ENCODE data around the gene FBXW10B.
"Not testable (repeated sequence)": the region's sequence is repeated elsewhere in the genome, so short reads cannot be mapped to it uniquely, and the experiment has no call there.

FBXW10B gene

GRCh38 chr17:15630930-15631453 is 11.5 kb upstream of the FBXW10B start:
- DNase-seq = not testable (repeated sequence)

- DNase-seq = not testable (repeated sequence)
These were observed 10.5 kb upstream of the FBXW10B start for GRCh38 chr17:15629991-15630390.

DNA sequence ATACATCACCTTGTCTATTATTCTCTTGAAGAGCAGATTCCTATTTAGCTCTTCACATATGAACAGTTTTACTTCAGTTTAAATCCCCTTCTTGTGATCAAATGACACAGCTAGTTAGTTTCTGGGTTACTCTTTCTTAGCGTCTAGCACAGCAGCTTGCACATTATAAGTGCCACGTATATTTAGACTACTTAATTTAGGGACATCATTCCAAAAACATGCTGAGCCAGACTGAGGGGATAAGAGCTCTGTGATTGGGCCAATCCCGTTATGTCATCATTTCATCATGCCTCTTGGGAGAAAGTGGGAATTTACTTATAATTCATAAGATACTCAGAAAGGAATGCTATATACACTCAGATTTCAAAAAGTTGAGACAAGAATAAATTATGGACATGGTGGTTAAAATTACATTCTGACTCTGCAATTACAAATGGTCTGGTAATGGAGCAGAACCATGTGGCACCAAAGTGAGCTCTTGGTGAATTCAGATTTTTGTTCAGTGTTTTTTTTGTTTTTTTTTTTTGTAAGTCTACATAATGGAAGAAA is 4.2 kb upstream of the FBXW10B start:
- not testable (repeated sequence) for DNase-seq

GRCh38 chr17:15623255-15623654 is 3.8 kb upstream of the FBXW10B start:
- DNase-seq = not testable (repeated sequence)

- not testable (repeated sequence) for DNase-seq
These were observed 2.6 kb upstream of the FBXW10B start for GRCh38 chr17:15622124-15622523.

- not testable (repeated sequence) for DNase-seq
These were observed 2.7 kb downstream of the FBXW10B start for GRCh38 chr17:15616828-15617227.

DNA sequence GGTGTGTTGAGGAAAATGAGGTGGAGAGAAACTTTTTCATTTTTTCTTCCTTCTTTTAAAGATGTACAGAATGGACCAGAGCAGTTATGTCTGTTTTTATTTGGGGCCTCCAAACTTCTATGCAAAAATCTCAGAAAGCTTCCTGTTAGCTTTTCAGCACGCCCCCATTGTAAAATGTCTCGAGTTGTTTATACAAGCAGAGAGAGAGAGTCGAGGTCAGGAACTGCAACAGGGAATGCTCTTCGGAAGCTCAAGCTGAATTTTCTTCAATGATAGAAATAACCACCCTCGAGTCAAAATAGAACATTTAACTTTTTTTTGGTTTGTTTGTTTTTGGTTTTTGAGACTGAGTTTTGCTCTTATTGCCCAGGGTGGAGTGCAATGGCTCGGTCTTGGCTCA is 3.7 kb downstream of the FBXW10B start:
- DNase-seq = not testable (repeated sequence)

DNA sequence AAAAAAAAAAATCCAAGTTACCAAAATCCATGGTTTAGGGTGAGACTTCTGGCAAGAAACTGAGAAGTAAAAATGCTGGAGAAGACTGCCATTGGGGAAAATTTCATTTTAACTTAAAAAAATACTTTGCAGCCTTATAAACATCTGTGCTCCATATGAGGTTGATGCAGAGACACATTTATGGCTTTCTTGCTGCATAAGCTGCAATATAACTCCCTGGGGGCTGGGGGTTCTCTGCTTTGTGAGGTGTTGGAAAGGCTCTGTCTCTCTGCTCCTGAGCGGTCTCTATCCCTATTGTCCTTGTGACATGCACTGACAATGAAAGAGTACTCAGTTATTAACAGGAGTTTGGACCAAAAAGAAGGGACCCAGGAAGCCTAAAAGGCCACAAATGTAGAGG is 6.4 kb downstream of the FBXW10B start:
- DNase-seq = not testable (repeated sequence)

DNA sequence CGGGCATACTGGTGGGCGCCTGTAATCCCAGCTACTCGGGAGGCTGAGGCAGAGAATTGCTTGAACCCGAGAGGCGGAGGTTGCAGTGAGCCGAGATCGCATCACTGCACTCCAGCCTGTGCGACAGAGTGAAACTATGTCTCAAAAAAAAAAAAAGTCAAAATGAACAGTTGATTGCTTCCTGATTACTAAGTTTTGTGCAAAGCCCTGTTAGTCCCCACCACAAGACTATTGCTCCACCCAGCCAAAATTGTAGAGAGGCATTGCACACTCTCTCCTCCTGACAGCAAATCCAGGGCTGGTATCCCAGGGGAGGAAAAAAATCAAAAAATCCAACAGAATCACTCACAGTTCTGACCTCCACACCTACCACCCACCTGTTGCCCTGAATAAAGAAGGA is 26.5 kb downstream of the FBXW10B start:
- DNase-seq = not testable (repeated sequence)

- DNase-seq = not testable (repeated sequence)
These were observed 27.5 kb downstream of the FBXW10B start for GRCh38 chr17:15591986-15592385.

DNA sequence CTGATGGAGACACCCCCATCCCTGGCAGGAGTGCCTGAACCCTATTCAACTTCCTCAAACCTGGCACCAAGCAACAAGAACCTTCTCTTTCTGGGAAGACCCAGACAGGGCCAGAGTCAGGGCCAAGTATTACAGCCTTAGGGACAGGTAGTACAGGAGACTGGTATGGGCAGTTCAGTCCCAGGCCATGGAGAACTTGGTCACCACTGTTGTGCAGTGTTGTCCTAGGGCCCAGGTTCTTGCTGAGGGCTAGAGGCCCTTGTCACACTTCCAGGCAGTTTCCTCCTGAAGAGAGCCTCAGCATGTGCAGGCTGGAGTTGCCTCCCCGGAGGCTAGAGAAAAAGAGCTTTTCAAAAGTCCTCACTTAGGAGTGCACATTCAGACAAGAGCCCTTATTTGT is 28.7 kb downstream of the FBXW10B start:
- not testable (repeated sequence) for DNase-seq

- DNase-seq = not testable (repeated sequence)
These were observed 29.7 kb downstream of the FBXW10B start for GRCh38 chr17:15589544-15590536.

DNA sequence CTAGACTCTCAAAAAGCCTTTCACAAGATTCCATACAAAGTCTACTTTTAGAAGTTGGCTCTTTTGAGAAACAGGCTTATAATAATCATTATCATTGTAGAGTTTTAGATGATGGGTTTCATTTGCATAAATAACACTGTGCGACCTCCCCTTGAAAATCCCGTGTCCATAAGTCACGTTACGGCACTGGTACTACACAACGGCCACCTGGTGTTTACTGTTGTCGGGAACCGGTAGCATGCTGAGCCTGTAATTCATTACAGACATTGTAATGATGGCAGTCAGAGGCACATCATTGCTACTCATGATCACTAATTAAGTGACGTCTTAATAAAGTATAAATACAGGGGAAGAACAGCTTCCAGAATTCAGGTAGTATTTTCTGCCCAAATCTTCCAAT is 31.5 kb downstream of the FBXW10B start:
- DNase-seq = not testable (repeated sequence)

DNA sequence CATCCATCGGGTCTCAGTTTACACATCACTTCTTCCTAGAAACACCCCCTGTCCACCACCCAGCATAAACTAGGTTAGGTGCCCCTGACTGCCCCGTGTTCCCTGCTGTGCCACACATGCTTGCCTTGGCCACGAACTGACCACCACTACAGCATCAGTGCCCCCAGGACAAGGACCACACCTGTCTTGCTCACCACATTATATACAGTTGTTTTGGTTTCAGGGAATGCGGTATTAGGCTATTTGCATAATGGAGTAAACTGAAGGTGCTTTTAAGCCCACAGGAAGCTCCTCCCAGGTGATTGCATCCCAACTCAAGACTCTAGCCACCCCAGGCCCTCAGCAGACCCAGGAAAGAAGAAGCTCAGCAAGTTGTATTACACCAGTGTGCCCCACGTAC is 36.2 kb downstream of the FBXW10B start:
- not testable (repeated sequence) for DNase-seq

GRCh38 chr17:15581462-15581861 is 38.0 kb downstream of the FBXW10B start:
- DNase-seq = not testable (repeated sequence)

- DNase-seq = not testable (repeated sequence)
These were observed 42.7 kb downstream of the FBXW10B start for GRCh38 chr17:15576848-15577247.

DNA sequence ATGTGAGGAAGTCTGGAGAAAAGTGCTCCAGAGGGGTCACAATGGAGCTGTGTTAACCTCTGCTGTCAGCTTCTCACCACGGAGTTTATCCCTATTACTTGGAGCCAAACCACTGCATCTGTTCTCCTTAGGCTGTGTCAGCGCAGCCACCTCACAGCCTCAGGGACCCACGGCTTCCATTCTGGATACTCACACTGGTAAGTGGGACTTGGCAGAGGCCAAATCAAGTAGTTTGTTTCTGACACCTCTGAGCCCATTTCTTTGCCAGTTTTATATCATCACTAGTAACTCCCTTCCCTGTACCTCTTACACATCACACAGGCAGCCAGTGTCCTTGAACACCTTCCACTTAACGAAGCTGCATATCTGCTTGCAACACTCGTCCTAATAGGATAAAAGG is 44.8 kb downstream of the FBXW10B start:
- DNase-seq = not testable (repeated sequence)

- not testable (repeated sequence) for DNase-seq
These were observed 45.6 kb downstream of the FBXW10B start for GRCh38 chr17:15573870-15574269.

Data from NK-92 treated with Interleukin-12 subunit alpha and Interleukin-12 subunit beta, amount 100 ng/mL, for 24 hours (cell line).